Activated CD4-positive, CD25-positive, alpha-beta regulatory T cell treated with anti-CD3 and anti-CD28 coated beads, Interleukin-2, amount 50 U/mL, for 16 hours (primary cell): Measurements from ENCODE around the gene HIBADH.
"Not testable (repeated sequence)": the region's sequence is repeated elsewhere in the genome, so short reads cannot be mapped to it uniquely, and the experiment has no call there.

Experiments used
- DNase-seq: peaks from one replicate; pipeline ENCODE4 v3.0.0-alpha.2; 2020; ENCODE audit warnings: low read depth, low spot score

HIBADH gene

DNA sequence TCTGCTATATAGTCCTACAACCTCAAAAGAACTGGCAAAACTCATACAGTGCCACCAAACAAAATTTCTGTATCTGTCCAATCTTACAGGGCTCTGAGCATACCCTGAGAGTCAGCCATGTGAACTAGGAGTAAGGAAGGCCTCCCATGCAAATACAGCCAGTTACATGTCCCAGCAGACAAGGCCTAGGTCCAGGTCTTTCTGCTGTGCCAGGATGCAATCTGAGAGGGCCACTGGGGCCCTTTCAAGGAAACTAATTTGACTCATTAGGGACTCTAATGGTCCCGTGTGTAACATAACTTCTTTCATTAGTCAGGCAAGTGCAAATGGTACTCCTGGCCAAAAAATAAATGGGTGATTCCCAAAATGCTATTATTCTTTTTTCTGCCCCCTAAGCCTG lies 17.9 kb upstream of the HIBADH start:
- no peak for DNase-seq

DNA sequence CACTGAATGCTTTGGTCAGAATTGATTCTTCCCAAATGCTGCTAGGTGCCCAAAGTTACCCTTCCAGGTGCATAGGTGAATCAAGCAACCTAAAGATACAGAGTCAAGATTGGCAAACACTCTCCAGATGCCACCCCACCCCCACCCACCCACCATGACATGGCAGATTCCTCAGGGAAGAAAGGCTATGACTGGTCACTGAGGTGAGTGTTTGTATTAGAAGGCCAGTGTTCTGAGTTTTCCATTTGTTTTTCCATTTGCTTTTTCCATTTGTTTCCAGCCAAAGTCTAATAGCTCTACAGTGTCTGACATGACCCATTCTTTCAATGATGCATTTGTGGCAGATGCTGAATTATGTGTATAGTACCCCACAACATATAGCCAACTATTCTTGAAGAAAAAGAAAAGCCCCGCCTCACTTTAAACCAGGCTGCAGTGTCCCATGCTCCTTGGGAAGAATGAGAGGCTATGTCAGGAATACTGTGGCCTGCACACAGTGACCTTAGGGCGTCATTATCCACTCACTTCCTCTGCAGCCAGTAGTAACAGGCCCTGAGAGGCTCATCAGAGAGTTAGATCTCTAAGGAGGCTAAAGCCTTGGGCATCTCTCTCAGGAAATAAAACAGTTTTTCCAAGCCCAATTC lies 16.1 kb upstream of the HIBADH start:
- DNase-seq = no peak

DNA sequence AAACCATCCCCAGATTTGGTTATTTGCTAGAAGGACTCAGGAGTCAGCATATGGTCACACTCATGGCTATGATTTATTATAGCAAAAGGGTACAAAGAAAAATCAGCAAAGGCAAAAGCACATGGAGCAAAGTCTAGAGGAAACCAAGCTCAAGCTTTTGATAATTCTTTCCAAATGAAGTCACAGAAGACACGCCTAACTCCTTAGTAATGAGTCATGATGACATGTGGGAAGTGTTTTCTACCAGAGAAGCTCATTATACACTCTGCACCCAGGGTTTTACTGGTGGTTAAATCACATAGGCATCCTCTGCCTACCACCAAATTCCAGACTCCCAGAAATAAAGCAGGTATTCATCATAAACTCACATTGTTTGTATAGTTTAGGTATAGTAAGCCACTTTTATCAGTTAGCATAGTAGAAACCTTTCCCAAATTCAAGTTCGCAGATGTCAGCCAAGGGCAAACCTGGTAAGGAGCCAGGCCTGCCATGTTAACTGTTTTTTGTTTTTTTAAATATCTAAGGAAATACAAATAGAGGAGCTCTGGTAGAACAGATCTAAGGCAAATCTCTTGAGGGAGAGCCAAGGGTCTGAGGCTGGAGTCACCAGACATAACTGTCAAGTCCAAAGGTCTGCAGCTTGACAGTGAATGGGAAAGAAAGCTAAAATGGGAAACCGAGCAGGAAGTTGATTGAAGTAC lies 15.4 kb upstream of the HIBADH start:
- DNase-seq = no peak

DNA sequence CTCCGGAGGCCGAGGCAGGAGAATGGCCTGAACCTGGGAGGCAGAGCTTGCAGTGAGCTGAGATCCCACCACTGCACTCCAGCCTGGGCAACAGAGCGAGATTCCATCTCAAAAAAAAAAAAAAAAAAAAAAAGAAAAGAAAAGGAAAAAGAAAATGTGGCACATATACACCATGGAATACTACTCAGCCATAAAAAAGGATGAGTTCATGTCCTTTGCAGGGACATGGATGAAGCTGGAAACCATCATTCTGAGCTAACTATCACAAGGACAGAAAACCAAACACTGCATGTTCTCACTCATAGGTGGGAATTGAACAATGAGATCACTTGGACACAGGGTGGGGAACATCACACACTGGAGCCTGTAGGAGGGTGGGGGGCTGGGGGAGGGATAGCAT lies 11.4 kb upstream of the HIBADH start:
- DNase-seq = not testable (repeated sequence)

DNA sequence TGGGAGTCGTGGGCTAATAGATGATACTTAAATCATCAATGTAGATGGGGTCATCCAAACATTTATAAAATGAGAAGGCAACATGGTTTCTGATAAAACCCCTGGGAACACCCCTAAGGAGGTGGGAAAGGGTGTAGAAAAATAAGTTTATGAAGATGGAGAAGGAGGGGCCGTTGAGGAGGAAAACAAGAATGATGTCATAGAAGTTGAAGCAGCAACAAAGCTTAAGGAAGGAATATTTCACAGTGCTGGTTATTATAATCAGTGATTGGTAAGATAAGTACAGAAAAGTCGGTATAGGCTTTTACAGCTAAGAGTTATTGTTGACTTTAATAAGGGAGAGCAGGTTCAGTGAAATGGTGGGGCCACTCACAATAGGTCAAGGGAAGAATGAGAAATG lies 9.0 kb upstream of the HIBADH start:
- DNase-seq = no peak

DNA sequence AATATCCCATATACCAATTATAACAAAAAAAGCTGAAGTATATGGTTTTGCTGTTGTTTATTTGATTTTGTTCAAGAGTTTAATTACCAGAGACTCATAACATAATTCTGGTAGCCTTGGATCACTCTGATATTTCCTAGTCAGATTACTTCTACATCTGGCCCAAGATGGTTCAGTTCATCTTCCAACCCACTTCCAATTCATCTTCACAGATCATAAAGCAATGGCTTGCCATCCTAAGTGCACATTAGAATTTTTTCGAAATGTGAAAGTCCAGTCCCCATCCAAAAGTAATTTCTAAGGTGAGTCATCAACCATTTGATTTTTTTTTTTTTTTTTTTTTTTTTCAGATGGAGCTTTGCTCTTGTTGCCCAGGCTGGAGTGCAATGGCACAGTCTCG lies 8.0 kb upstream of the HIBADH start:
- DNase-seq = no peak

DNA sequence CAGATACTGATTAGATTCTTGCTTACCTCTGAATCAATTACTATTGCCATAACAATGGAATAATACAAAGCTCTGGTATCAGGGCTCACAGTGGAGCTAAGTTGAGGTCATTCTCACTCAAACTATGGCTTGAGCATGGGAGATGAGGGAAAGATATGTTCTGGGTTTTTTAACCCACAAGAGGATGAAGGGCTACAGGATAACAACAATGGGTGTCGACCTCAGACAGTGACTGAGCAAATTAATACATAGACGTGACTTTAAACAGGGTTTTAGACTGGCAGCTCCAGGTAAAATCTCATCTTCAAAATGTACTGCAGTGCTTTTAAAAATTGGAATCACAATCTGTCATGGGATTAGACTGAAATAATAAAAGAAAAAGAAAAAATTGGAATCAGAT lies 7.5 kb upstream of the HIBADH start:
- no peak for DNase-seq

DNA sequence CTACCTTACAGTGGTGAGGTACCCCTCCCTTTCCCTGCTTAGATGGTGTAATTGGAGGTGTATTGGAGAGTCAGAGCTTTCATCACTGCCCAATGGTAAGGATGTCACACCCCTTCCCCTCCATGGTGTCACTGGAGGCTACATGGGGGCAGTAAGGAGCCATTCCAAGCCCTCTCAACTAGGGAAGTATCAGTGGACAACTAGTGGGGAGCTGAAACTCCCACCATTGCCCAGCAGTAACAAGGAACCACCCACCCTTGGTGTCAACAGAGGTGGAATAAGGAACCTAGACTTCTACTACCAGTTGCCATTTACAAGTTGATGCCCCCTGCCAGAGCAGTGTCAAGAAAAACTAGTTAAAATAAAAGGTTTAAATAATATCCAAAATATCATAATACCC lies 2.8 kb upstream of the HIBADH start:
- DNase-seq = no peak

DNA sequence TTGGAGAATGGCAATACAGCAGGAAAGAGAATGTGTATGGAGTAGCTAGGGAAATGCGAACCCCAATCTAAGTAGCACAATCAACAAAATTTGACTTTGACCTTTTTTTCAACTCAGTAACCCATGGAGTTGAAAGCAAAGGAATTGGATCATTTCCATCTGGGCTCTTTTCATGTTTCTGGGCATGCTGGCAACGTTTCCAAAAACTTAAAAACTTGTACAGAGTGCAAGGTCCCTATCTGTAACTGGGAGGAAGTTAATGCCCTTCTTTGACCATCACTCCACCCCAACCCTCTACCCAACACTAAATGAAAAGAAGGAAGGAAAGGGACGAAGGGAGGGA lies 1.3 kb upstream of the HIBADH start:
- DNase-seq = no peak

DNA sequence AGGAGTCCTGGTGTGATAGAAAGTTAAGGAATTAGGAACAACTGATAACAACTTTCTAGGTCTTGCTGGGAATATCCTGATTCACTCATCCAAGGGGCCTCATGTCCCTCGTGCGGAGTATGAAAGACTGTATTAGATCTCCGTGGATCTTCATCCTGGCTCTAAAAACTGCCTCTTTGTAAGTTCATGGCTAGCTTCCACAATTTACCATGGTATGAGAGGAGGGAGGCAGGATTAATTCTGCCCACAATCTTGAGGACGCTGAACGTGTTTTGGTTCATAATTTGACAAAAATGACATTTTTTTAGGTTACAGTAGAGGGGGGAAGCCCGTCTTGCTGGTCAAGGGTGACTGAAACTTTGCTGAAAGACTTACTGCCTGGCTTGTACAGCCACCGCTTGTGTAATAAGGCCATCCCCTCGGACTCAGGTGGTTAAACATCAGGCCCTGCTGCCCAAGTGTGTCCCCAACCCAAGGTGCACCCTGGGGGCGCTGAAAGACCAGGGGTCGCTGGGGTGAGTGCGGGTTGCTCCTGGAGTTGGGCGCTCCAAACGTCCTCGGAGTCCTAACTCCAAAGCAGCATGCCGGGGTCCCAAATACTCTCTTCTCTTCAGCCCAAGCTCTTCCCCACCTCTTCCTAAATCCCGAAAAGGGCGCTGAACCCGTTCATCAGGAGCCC lies 733 bp downstream of the HIBADH start:
- DNase-seq = no peak

DNA sequence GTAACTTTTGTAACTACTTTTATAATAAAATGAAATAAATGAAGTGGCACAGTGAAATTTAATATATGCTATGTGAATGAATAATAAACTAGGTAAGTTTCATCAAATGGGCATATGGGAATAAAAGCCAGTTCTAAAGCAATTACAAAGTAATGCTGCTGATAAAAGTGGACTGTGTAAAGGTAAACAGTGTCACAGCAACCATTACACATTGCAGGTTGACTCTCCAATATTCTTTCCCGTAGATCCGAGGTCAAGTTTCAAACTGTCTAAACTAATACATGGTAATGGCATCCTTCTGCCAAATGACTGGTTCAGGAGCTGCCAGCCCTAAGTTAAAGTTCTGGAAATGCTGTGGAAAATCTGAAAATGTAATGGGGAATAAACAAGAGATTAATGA lies 6.0 kb downstream of the HIBADH start:
- DNase-seq = no peak

DNA sequence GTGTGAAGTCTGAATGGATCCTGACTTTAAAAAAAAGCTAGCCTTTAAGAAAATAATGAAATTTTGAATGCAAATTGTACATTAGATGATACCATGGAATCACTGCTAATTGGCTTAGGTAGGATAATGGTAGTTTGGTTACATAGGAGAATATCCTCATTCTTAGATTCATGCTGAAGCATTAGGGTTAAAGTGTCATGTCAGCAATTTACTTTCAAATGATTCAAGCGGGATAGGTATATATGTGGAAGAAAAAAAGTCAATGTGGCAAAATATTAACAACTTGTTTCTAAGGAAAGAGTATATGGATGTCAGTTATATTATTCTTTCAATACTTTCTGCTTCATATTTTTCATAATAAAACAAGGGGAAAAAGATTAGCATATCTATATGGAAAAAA lies 7.5 kb downstream of the HIBADH start:
- no peak for DNase-seq

DNA sequence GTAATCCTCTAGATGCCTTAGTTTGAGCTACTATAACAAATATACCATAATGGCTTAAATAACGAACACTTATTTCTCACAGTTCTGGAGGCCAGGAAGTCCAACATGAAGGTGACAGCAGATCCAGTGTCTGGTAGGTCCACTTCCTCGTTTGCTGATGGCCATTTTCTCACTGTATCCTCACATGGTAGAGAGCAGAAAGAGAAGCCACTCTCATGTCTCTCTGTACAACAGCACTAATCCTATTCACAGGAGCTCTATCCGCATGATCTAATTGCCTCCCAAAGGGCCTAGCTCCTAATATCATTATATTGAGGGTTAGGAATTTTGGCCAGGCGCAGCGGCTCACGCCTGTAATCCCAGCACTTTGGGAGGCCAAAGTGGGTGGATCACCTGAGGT lies 10.2 kb downstream of the HIBADH start:
- no peak for DNase-seq

DNA sequence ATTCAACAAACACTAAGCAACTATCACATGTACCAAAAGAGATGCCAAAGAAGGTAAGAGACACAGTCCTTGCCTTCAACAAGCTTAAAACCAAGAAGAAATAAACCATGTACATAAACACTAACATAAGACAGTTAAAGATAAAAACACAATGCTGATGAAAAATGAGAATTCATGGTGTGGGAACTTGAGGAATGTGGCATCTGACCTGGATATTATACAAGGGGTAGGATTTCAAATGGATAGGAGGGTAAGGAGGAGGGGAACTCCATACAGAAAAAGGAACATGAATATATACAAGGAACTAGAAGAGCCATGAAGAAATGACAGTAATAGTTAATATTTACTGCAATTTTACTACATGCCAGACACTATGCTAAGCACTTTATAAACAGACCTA lies 11.0 kb downstream of the HIBADH start:
- DNase-seq = no peak

DNA sequence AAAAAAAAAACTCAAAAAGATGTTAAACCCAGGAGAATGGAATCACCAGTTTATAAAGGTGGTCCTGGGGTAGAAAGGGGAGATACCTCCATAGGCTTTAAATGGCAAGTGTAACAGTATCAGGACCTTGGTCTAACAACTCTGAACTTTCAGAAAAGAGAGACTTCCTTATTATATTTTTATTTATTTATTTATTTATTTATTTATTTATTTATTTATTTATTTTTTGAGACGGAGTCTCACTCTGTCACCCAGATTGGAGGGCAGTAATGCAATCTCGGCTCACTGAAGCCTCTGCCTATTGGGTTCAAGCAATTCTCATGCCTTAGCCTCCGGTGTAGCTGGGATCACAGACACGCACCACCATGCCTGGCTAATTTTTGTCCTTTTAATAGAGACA lies 12.4 kb downstream of the HIBADH start:
- DNase-seq = no peak

DNA sequence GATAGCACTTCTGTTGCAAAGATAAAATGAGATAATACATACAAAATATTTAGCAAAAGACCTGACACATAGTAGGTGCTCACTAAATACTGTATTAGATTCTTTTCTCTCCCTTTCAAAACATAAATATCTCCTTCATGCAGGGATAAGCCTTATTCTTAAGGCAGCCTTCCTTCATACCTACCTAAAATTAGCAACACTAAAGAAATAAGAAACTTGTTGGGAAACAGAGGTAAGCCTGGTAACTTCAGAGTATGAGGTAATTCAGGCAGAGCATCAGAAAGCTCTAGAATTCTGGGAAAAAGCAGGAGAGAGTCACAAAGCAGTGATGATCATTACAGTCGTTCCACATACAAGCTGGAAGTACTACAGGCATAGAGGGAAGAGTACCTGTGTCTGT lies 15.2 kb downstream of the HIBADH start:
- no peak for DNase-seq

DNA sequence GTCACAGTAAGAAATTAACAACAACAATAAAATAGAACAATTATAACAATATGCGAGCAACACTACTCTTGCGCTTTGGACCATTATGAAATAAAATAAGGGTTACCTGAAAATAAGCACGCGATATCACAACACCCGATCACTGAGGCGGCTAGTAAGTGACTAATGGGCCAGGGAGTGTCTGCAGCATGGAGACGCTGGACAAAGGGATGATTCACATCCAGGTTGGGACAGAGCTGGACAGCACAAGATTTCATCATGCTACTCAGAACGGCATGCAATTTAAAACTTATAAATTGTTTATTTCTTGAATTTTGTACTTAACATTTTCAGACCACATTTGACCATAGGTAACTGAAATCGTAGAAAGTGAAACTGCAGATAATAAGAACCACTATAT lies 15.6 kb downstream of the HIBADH start:
- DNase-seq = no peak

DNA sequence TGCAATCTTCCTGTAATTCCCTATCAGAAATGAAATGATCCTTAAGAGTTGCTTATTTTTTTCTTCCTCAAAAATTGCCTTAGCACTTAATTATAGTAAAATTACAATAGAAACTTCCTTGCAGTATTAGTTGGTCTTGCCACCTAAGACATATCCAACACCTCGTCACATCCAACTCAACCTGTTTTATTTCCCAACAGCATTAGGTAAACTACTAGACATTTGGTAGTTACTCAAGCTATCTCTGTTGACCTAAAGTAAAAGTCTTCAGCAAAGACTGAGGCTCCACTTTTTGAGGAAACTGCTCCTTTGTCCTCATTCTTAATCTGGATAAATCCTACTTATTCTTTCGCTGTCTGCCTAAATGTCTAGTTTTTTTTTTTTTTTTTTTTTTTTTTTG lies 20.4 kb downstream of the HIBADH start:
- DNase-seq = no peak

DNA sequence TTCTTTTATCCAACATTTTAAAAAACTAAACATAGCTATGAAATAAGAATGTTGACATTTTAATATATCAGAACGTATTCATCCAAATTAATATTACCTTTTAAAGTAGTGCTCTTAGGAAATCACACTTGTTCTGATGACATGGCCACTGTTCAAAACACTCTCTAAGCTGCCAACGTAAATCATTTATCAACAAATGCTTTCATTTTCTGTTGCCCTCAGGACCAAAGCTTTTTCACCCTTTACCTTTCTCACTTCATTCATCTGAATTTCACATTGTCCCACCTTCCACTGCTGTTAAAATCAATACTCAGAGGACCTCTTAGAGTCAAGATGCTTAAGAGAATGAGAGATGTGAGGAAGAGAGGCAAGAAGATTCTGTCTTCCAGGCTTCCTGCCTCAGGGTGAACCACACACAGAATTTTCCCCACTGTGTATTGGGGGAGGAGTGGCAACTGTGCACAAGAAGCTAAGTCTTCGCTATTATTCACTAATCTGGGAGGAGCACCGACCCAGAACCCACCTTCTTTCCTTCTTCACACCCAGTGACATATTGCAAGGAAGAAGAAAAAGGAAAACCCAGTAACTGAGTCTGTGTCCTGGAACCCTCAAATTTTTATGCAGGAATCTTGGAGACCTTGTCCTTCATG lies 21.0 kb downstream of the HIBADH start:
- no peak for DNase-seq

DNA sequence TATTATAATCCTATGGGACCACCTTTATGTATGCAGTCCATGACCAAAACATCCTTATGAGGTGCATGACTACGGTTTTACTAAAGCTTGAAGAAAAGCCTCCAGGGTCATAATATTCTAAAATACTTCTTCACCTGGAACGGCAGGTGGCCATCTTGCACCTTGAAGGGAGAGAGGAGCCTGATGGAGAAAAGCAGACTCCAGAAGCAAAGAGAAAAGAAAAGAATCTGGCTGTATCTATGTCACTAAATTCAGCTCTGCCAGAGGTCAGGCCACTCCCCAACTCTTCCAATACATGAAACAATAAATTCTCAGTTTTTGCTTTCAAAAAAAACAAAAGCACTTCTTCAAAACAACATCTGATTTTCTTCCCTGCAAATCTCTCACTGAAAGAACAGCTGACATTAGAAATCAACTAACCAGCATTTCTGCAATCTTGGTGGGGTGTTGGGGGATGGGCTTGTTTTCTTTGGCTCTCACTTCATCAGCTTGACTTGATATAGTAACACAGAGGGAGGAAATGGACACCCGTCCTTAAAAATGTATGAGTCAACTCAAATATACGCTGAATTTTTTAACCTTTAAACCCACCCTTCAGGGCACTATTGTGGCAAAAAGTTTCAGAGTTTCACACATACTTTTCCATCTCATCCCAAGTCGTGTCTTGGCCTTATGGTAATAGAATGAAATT lies 21.7 kb downstream of the HIBADH start:
- no peak for DNase-seq

DNA sequence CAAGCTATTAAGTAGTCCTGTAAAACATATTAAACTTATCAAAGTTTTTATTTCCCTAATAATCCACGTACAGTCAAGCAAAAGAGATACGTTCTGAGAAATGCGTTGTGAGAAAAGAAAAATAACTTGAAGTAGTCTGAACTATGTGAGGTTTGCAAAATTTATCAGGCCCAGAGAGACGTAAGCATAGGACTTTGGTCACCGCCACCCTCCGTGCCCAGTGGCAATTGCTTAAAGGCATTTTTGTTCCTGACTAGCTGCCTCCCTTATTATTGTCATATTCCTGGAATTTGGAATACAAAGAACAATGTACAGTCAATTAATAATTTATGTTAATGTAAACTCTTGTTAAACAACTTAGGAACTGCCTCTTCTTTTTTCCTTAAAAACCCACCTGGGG lies 22.8 kb downstream of the HIBADH start:
- no peak for DNase-seq

DNA sequence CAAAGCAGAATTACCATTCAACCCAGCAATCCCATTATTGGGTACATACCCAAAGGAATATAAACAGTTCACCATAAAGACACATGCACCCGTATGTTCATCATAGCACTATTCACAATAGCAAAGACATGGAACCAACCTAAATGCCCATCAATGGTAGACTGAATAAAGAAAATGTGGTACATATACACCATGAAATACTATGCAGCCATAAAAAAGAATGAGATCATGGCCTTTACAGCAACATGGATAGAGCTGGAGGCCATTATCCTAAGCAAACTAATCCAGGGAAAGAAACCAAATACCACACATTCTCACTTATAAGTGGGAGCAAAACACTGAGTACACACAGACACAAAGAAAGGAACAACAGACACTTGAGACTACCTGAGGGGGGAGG lies 23.6 kb downstream of the HIBADH start:
- not testable (repeated sequence) for DNase-seq
